Loucy (cell line): ENCODE measurements around the gene KRTAP29-1.
A peak's percentile ranks its signal among the peaks of the same experiment; 100 is the strongest.

Experiments
- H2AFZ ChIP-seq: fragments of 200-600 bp; sonication (generic); 2 replicates; pipeline ENCODE4 v1.6.0; 2016; ENCODE audit warnings: antibody characterized with exemption, mild to moderate bottlenecking, low read length, moderate library complexity
- H3F3A ChIP-seq: fragments of 200-600 bp; 2 replicates; pipeline ENCODE4 v1.6.0; 2016; ENCODE audit warnings: antibody characterized with exemption, low read depth, mild to moderate bottlenecking
- H3K27me3 ChIP-seq: fragments of 200-600 bp; sonication (generic); 2 replicates; pipeline ENCODE4 v1.6.1; 2014; ENCODE audit warnings: low read length, mild to moderate bottlenecking; ENCODE audit not compliant: insufficient read depth, poor library complexity, severe bottlenecking
- H3K36me3 ChIP-seq: fragments of 200-600 bp; sonication (generic); 2 replicates; pipeline ENCODE4 v1.6.1; 2016; ENCODE audit warnings: low read length; ENCODE audit not compliant: insufficient read depth
- H3K4me1 ChIP-seq: fragments of 200-600 bp; sonication (generic); 2 replicates; pipeline ENCODE4 v1.5.1; 2014; ENCODE audit warnings: low read length, mild to moderate bottlenecking; ENCODE audit not compliant: insufficient read depth, poor library complexity, severe bottlenecking
- H3K4me2 ChIP-seq: fragments of 200-600 bp; sonication (generic); 2 replicates; pipeline ENCODE4 v1.6.0; 2014; ENCODE audit warnings: antibody characterized with exemption, low read length, low read depth, mild to moderate bottlenecking; ENCODE audit not compliant: poor library complexity, severe bottlenecking
- H3K4me3 ChIP-seq: fragments of 200-600 bp; sonication (generic); 2 replicates; pipeline ENCODE4 v1.5.1; 2014; ENCODE audit warnings: low read length, mild to moderate bottlenecking, mixed read lengths; ENCODE audit not compliant: poor library complexity, severe bottlenecking
- H3K79me2 ChIP-seq: fragments of 200-600 bp; sonication (generic); 2 replicates; pipeline ENCODE4 v1.6.1; 2014; ENCODE audit warnings: low read length; ENCODE audit not compliant: insufficient read depth
- H3K9ac ChIP-seq: fragments of 200-600 bp; sonication (generic); 2 replicates; pipeline ENCODE4 v1.6.0; 2014; ENCODE audit warnings: mild to moderate bottlenecking, low read depth, low read length, moderate library complexity; ENCODE audit not compliant: poor library complexity, severe bottlenecking
- H3K9me2 ChIP-seq: fragments of 200-600 bp; sonication (generic); replicated peaks from 2 replicates; pipeline ENCODE4 v1.6.1; 2016; ENCODE audit warnings: low read depth, low read length, mixed read lengths
- H3K9me3 ChIP-seq: fragments of 200-600 bp; sonication (generic); 2 replicates; pipeline ENCODE4 v1.6.1; 2014; ENCODE audit warnings: mild to moderate bottlenecking, antibody characterized with exemption, low read length, low read depth; ENCODE audit not compliant: insufficient read depth
- H4K20me1 ChIP-seq: fragments of 200-600 bp; sonication (generic); 2 replicates; pipeline ENCODE4 v1.6.0; 2014; ENCODE audit warnings: antibody characterized with exemption, low read length, mild to moderate bottlenecking; ENCODE audit not compliant: insufficient read depth, poor library complexity, severe bottlenecking
- CTCF ChIP-seq: fragments of 200-600 bp; sonication (generic); conservative IDR thresholded peaks from 2 replicates; pipeline ENCODE4 v1.5.1; 2014; ENCODE audit warnings: mild to moderate bottlenecking, antibody characterized with exemption, low read length
- EZH2phosphoT487 ChIP-seq: fragments of 200-600 bp; IDR thresholded peaks from 2 replicates; pipeline ENCODE4 v1.6.1; 2018; ENCODE audit warnings: antibody characterized with exemption, mild to moderate bottlenecking, moderate library complexity, borderline replicate concordance

KRTAP29-1 gene

GRCh38 chr17:41315204-41315794 lies 12.6 kb upstream of the KRTAP29-1 start, which contains the start of gene KRTAP17-1:
KRTAP17-1 (minus strand) TSS chr17:41315710; CDS start chr17:41315650, 60 bp downstream.
- Histone ChIP-seq H3F3A (no peaks in the 10 kb centered on the region), H3K9ac (no peak within 1 kb of the TSS), H3K27me3 (no peaks in the 10 kb centered on the region), H2AFZ (no peak within 1 kb of the TSS), H3K79me2 (no peaks in the 10 kb centered on the region), H3K36me3 (no peaks in the 10 kb centered on the region), H3K4me1 (peaks cover 4% of the 10 kb centered on the region), H3K9me2 (no peaks in the 10 kb centered on the region), H3K9me3 (peaks cover 9% of the 10 kb centered on the region), H3K4me2 (no peak within 1 kb of the TSS), H3K4me3 (no peak within 1 kb of the TSS), H4K20me1 (no peaks in the 10 kb centered on the region)
- no peak for TF ChIP-seq EZH2phosphoT487
- TF ChIP-seq CTCF: no peak

GRCh38 chr17:41311111-41311510 lies 8.5 kb upstream of the KRTAP29-1 start:
- TF ChIP-seq EZH2phosphoT487 (no peak), CTCF (no peak)
- Histone ChIP-seq H3K9me3 (no peaks in the 10 kb centered on the region), H4K20me1 (no peaks in the 10 kb centered on the region)

GRCh38 chr17:41308918-41309359 lies 6.3 kb upstream of the KRTAP29-1 start, which contains the start of gene KRTAP16-1:
KRTAP16-1 (minus strand) TSS chr17:41309309; CDS start chr17:41309253, 56 bp downstream.
- H4K20me1 ChIP-seq: no peaks in the 10 kb centered on the region
- H3K9me3 ChIP-seq: no peaks in the 10 kb centered on the region
- peaks cover 43% of the 10 kb centered on the region for H3K4me1 ChIP-seq
- no peaks in the 10 kb centered on the region for H3K36me3 ChIP-seq
- TF ChIP-seq CTCF (no peak), EZH2phosphoT487 (no peak)
- H3K4me2 ChIP-seq: peak within 1 kb of the TSS; percentile 86
- no peaks in the 10 kb centered on the region for H3K79me2 ChIP-seq
- peak within 1 kb of the TSS; percentile 23 for H2AFZ ChIP-seq
- no peaks in the 10 kb centered on the region for H3K27me3 ChIP-seq
- no peaks in the 10 kb centered on the region for H3K9me2 ChIP-seq
- peaks cover 14% of the 10 kb centered on the region for H3F3A ChIP-seq
- peak within 1 kb of the TSS; percentile 65 for H3K4me3 ChIP-seq
- H3K9ac ChIP-seq: peak within 1 kb of the TSS; percentile 74

More at GRCh38 chr17:41311111-41311510, 8.5 kb upstream of the KRTAP29-1 start:
- H3K4me2 ChIP-seq: no peak overlapping the region
- no peak overlapping the region for H3K9ac ChIP-seq
- peaks cover 43% of the 10 kb centered on the region for H3K4me1 ChIP-seq
- no peak overlapping the region for H2AFZ ChIP-seq
- peaks cover 14% of the 10 kb centered on the region for H3F3A ChIP-seq
- H3K9me2 ChIP-seq: no peaks in the 10 kb centered on the region
- no peaks in the 10 kb centered on the region for H3K27me3 ChIP-seq
- no peaks in the 10 kb centered on the region for H3K79me2 ChIP-seq
- no peak overlapping the region for H3K4me3 ChIP-seq
- H3K36me3 ChIP-seq: no peaks in the 10 kb centered on the region
